HG02840 (cell line): Measurements from ENCODE around the gene MME.
"Not testable (repeated sequence)": the region's sequence is repeated elsewhere in the genome, so short reads cannot be mapped to it uniquely, and the experiment has no call there.

ENCODE experiments used
- ATAC-seq: cut with Tn5 transposase; IDR thresholded peaks from one replicate; pipeline ENCODE4 v1.9.1; 2021; ENCODE audit warnings: mild to moderate bottlenecking, moderate library complexity, moderate number of reproducible peaks; ENCODE audit not compliant: unreplicated experiment, low FRiP score

Gene MME

GRCh38 chr3:155134311-155134710, 54.2 kb downstream of the MME start:
- not testable (repeated sequence) for ATAC-seq

- ATAC-seq = no peak
Observed at GRCh38 chr3:155135003-155135402, 54.9 kb downstream of the MME start.

- ATAC-seq = no peak
Observed at GRCh38 chr3:155138677-155139076, 58.6 kb downstream of the MME start.

- no peak for ATAC-seq
Observed at GRCh38 chr3:155147588-155147987, 67.5 kb downstream of the MME start.

DNA sequence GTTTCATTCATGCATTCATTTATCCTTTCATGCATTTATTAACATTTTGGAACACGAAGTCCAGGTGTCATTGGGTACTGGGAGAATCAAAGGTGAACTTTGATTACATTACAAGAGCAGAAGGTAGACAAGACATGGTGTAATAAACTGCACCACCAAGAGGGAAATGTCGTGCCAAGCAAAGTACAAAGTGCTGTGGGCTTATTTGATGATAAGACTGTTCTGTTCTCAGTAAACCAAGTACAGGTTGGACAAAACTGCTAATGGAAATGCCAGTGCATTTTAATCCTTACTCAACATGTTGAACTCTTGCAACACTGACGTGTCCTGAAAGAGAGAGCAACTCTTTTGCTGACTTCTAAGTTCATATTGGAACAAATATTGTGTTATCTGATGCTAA, 69.4 kb downstream of the MME start:
- ATAC-seq = no peak

DNA sequence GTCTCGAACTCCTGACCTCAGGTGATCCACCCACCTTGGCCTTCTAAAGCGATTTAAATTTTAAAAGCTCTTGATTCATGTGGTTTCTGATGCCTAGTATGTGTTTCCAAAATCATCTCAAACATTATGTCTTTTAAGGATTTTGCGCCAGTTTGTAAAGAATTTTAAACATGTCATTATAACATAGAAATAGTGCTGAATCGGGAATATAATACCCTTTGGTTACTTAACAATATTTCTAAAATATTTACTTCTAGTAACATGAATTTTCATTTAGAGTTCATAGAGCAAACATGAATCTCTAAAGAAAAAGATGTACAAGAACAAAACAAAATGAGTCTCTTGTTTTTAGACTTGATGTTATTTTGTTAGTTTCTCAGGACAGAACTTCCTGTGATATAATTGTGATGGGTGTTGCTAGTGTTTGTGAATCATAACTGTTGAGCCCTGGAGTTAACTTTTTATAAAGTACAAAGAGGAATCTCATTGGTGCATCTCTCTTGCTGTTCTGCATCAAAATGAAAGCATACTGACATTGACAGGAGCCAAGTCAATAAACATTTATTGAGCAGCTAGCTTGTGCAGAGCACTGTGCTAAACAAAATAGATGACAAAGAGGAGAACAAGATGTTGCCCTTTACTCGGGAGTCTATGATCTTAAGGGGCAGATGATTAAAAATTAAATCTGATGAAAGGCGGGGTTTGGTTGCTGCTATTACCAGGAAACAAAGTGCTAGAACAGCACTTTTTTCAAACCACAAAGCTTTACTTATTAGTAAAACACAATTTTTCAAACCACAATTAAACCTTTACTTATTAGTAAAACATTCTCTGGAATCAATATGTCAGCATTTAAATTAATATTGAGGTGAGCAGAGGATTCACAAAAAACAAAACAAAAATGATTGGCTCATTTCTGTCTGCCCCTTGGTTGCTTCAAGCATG, 73.4 kb downstream of the MME start:
- ATAC-seq = no peak

GRCh38 chr3:155154255-155154654, 74.1 kb downstream of the MME start:
- ATAC-seq = no peak

GRCh38 chr3:155158346-155159037, 78.4 kb downstream of the MME start:
- ATAC-seq = no peak

DNA sequence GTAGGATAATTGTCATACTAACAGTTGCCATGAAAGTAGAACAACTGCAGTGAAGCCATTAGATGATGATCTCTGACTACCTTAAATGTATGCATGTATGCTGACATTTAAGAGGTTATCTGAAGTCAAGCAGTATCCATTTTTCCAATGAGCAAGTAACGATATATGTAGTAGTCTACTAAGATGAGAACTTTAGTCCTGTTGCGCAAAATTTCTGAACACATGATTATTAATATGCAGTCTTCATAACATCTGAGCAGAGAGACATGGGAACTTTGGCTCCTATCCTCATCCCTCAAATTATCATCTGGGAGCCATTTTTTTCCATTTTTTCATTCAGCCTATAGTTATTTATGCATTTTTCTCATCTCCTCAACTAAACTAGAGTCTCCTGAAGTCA, 79.2 kb downstream of the MME start:
- ATAC-seq = no peak

DNA sequence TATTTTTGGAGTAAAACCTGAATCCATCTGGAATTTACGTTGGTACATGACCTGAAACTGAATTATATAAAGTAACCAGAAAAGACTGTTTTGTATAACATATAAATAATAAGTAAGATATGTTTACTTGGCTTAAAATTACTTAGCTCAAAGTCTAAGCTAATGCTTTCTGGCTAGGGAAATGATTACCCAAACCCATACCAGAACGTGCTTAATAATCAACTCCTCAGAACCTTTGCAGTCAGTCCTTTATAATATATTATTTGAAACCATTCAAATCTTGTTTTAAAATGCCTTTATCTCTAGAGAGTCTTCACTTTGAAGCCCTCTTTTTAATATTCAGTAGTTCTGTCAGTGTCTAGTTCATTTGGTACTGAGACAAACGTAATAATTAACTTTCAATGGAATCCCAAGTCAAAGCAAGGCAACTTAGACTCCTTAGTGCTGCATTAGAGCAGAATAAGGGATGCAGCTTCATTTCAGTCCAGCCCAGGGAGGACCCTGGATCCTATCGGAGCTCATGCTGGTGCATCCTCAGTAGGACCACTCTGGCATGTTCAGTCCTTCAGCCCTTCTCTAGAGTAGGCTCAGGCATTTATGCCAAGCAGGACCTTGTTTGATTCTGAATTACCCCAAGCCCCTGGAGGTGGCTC, 81.6 kb downstream of the MME start:
- ATAC-seq = no peak

- ATAC-seq = no peak
Observed at GRCh38 chr3:155164306-155164705, 84.2 kb downstream of the MME start.

DNA sequence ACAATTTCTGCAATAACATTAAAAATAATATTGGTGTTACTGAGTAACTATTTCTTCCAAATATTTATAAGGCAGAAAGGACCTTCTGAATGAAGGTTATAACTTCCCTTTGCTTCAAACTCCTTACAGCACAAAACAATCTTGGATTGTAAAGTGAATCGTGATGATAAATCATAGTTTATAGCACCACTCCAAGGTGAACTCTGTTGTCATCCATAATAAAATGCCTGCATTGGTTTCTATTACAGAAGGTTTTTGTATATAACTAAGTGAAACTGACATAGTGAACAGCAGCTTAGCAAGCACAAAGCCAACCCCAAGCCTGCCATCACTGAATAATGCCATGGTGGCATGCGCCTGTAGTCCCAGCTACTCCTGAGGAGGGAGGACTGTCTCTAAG, 86.3 kb downstream of the MME start:
- ATAC-seq = no peak

GRCh38 chr3:155169197-155169596, 89.1 kb downstream of the MME start:
- ATAC-seq = no peak

DNA sequence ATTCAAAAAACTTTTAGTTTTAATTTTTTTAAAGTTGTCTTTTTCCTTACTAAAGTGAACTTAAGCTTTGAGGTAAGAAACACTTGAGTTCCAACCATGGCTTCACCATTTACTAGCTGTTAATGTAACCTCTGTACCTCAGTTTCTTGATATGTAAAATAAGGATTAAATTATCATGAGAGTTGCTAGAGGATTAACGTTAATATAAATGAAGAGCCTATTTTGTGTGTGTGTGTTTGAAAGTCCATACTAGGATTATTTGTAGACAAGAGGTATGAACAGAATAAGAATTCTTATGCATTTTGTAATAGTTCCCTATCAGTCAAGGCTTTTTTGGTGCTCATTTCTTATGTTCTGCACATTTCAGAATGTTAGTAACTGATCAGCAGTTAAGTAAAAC, 93.7 kb downstream of the MME start:
- ATAC-seq = no peak

GRCh38 chr3:155178810-155179436, 98.8 kb downstream of the MME start:
- no peak for ATAC-seq

- no peak for ATAC-seq
Observed at GRCh38 chr3:155179437-155179827, 99.3 kb downstream of the MME start.

DNA sequence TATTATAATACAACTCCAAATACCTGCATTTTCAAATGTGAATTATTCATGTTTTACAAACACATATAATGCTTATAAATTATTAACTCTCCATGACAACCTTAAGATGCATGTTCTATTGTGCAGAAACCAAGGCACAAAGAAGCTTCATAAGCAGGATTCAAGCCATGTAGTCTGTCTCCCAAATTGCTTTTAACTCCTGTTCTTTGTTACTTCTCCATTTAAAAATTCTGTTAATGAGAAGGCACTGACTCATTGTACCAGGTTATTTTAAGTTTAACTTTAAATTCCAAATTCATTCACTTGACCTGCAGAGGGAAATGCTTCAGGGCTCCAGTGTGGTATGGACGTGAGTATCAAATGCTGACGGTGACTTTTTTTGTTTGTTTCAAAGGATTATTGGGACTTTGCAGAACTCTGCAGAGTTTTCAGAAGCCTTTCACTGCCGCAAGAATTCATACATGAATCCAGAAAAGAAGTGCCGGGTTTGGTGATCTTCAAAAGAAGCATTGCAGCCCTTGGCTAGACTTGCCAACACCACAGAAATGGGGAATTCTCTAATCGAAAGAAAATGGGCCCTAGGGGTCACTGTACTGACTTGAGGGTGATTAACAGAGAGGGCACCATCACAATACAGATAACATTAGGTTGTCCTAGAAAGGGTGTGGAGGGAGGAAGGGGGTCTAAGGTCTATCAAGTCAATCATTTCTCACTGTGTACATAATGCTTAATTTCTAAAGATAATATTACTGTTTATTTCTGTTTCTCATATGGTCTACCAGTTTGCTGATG, 100.0 kb downstream of the MME start:
- no peak for ATAC-seq

GRCh38 chr3:155182467-155182866, 102.3 kb downstream of the MME start:
- ATAC-seq = no peak

DNA sequence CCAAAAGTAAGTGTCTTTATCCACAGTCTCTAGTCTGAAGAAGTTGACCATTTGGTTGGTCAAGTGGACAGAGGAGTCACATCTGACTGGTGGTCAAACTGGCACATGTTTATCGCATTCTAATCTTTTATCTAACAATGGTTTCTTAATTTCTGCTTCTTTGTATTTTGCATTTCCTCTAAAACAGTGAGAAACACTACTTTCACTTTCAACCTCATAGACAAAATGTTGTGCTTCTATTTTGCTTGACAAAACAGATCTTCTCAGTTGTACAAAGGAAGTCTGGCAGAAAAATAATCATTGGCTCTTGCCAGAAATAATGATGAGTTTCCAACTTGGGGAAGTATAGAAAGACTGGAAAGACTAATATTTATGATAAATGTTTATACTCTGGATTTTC, 103.9 kb downstream of the MME start:
- no peak for ATAC-seq

DNA sequence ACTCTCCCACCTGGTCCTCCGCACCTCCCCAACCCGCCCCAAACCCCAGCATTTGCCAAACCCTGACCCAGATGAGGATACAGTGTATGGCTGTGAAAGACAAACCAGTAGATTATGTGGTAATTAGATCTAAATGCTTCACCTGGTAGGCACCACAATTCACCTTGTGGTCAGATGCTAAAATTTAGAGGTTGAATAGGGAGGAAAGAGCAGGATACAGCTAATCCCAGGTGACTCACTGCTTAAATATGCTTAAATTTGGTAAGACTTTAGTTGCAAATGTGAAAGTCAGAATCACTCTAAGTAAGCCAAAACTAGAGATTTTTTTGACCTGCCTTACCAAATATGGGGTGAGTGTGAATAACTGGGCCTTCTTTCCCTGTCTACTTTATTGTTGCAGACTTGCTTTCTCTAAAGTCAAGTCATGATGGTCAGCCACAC, 105.5 kb downstream of the MME start:
- ATAC-seq = no peak
